K562 (cell line): ENCODE data around the gene TMEM158. TPM values are rescaled to one million over a fixed set of nuclear protein-coding genes. Genes with fewer than 3 reads are reported as not detected.

ENCODE experiments used
- CCAR2 ChIP-seq: fragments of 200-400 bp; formaldehyde crosslinking; IDR thresholded peaks from 2 replicates; pipeline ENCODE4 v1.6.1; 2017; ENCODE audit warnings: mild to moderate bottlenecking, low read depth, low read length
- JUN ChIP-seq, 2 experiments: sonication (generic) in 1 of 2; formaldehyde crosslinking in 1 of 2; IDR thresholded peaks; 2 replicates each; pipeline versions ENCODE4 v1.6.1 to v1.8.0; 2012 to 2022; ENCODE audit warnings: borderline replicate concordance in 2 of 2, mild to moderate bottlenecking in 2 of 2, improper control_type of control experiment in 1 of 2, low read depth in 1 of 2, low read length in 1 of 2, missing genetic modification reagents in 1 of 2
- LEF1 ChIP-seq: fragments of 450-650 bp; IDR thresholded peaks from 2 replicates; pipeline ENCODE4 v1.6.1; 2016; ENCODE audit warnings: mild to moderate bottlenecking
- MITF ChIP-seq: IDR thresholded peaks from 2 replicates; pipeline ENCODE4 v1.6.1; 2014; ENCODE audit warnings: antibody characterized with exemption
- SMARCC2 ChIP-seq: fragments of 450-650 bp; IDR thresholded peaks from 2 replicates; pipeline ENCODE4 v1.6.1; 2017; ENCODE audit warnings: antibody characterized with exemption, moderate library complexity, mild to moderate bottlenecking, low read depth
- TAF15 ChIP-seq: fragments of 200-400 bp; formaldehyde crosslinking; IDR thresholded peaks from 2 replicates; pipeline ENCODE4 v1.6.1; 2017; ENCODE audit warnings: mild to moderate bottlenecking, low read depth, low read length, moderate library complexity
- ZNF41 ChIP-seq: fragments of 250-450 bp; sonication (Bioruptor Pico); conservative IDR thresholded peaks from 2 replicates; pipeline ENCODE4 v1.4.0; 2020; ENCODE audit warnings: mild to moderate bottlenecking
- ZNF551 ChIP-seq: fragments of 250-450 bp; sonication (Bioruptor Pico); IDR thresholded peaks from 2 replicates; pipeline ENCODE4 v1.5.0; 2021; ENCODE audit warnings: mild to moderate bottlenecking, moderate library complexity
- polyA plus RNA-seq, 8 experiments: library from polyadenylated mRNA; depleted of rRNA in 4 of 8; stranded (reverse) in 5 of 8; unstranded in 3 of 8; fragments of >200 nt; fragmentation: Nextera tagmentation in 2 of 8; fragmentation: Illumina TruSeq in 1 of 8; extraction: Ambion mirVana in 2 of 8; extraction: Trizol in 1 of 8; gene quantifications; 2 replicates each; pipeline versions ENCODE4 v1.2.1 to v1.2.3, GENCODE V29; 2011 to 2014; ENCODE audit warnings: inconsistent platforms in 1 of 8, missing spikeins in 1 of 8
- total RNA-seq, 7 experiments: library from RNA; depleted of rRNA in 6 of 7; stranded (reverse); fragments of >200 nt in 6 of 7; fragmentation: Illumina TruSeq in 2 of 7; extraction: Trizol in 2 of 7; gene quantifications; 2 replicates each; pipeline versions ENCODE4 v1.2.1 to v1.2.3, GENCODE V29; 2011 to 2021; ENCODE audit warnings: low replicate concordance in 1 of 7
- TF ChIP-seq, protein P1 (sequence below): fragments of 450-650 bp; IDR thresholded peaks from 2 replicates; pipeline ENCODE4 v1.6.1; 2017; ENCODE audit warnings: mild to moderate bottlenecking, moderate library complexity
- TF ChIP-seq, protein P2 (sequence below): fragments of 450-650 bp; IDR thresholded peaks from 2 replicates; pipeline ENCODE4 v1.6.1; 2016; ENCODE audit warnings: mild to moderate bottlenecking, moderate library complexity
- TF ChIP-seq, protein P3 (sequence below): fragments of 250-450 bp; sonication (Bioruptor Pico); IDR thresholded peaks from 2 replicates; pipeline ENCODE4 v1.8.0; 2022; ENCODE audit warnings: moderate library complexity, mild to moderate bottlenecking, inconsistent platforms

TMEM158 gene
- total and polyA plus RNA-seq, 9 of the 15 experiments (the other 6 are each of a cell fraction or from before 2014, with no cell fraction given), result 2.2 to 46.5 (median 8.4) TPM

DNA sequence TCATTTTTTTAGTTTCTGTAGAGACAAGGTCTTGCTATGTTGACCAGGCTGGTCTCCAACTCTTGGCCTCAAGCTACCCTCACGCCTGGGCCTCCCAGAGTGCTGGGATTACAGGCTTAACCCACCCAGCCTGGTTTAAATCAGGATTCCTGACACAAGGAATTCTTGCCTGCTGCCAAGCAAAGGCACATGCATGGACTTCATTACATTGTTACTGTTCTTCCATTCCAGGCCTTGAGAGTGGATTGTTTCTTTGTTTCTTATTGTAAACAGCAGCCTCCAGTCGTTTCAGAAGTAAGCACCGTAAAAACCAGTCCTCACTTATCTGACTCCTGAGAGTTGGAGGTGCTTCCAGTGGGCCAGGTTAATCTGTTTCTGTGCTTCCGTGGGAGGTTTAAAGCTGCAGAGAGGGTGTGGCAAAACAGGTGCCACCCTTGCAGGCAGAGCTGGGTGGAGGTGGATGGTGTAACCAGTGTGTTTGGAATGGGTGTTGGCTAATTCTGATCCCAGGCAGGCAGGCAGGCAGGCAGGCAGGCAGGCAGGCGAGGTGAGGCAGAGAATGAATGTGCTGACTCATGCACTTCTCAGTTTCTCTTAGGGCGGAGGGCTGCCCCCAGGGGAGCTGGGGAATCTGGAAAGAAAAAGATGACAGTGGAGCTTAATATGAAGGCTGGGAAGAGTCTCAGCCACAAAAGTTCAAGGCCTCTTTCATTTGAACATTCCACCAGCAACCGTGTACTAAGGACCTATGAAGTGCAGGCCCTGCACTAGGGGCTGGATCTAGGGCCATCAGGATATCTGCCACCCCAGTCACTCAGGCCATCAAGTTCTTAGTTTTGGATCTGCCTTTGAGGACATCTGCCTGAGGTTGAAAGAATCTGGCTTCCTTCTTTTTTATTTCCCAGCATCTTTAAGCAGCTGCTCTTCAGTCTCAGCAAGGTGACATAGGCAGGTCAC lies 42.9 kb downstream of the TMEM158 start (continued):
- TF ChIP-seq MITF (no peak), LEF1 (peak; percentile 50; the same call in 1 of the 2 replicates), SMARCC2 (peak; percentile 55; the same call in 1 of the 2 replicates), ZNF41 (no peak), CCAR2 (no peak), JUN (IDR thresholded peaks at IDR 0.05; ENCODE audit: borderline replicate concordance, low read depth, low read length) (peak; percentile 44; the same call in 1 of the 2 replicates), JUN (CRISPR knock-in tag; IDR thresholded peaks at IDR 0.05; ENCODE audit: borderline replicate concordance) (no peak), ZNF551 (CRISPR knock-in tag) (no peak), TAF15 (no peak)
- TF ChIP-seq, protein P1, sequence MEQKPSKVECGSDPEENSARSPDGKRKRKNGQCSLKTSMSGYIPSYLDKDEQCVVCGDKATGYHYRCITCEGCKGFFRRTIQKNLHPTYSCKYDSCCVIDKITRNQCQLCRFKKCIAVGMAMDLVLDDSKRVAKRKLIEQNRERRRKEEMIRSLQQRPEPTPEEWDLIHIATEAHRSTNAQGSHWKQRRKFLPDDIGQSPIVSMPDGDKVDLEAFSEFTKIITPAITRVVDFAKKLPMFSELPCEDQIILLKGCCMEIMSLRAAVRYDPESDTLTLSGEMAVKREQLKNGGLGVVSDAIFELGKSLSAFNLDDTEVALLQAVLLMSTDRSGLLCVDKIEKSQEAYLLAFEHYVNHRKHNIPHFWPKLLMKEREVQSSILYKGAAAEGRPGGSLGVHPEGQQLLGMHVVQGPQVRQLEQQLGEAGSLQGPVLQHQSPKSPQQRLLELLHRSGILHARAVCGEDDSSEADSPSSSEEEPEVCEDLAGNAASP, result no peak
- TF ChIP-seq, protein P2, sequence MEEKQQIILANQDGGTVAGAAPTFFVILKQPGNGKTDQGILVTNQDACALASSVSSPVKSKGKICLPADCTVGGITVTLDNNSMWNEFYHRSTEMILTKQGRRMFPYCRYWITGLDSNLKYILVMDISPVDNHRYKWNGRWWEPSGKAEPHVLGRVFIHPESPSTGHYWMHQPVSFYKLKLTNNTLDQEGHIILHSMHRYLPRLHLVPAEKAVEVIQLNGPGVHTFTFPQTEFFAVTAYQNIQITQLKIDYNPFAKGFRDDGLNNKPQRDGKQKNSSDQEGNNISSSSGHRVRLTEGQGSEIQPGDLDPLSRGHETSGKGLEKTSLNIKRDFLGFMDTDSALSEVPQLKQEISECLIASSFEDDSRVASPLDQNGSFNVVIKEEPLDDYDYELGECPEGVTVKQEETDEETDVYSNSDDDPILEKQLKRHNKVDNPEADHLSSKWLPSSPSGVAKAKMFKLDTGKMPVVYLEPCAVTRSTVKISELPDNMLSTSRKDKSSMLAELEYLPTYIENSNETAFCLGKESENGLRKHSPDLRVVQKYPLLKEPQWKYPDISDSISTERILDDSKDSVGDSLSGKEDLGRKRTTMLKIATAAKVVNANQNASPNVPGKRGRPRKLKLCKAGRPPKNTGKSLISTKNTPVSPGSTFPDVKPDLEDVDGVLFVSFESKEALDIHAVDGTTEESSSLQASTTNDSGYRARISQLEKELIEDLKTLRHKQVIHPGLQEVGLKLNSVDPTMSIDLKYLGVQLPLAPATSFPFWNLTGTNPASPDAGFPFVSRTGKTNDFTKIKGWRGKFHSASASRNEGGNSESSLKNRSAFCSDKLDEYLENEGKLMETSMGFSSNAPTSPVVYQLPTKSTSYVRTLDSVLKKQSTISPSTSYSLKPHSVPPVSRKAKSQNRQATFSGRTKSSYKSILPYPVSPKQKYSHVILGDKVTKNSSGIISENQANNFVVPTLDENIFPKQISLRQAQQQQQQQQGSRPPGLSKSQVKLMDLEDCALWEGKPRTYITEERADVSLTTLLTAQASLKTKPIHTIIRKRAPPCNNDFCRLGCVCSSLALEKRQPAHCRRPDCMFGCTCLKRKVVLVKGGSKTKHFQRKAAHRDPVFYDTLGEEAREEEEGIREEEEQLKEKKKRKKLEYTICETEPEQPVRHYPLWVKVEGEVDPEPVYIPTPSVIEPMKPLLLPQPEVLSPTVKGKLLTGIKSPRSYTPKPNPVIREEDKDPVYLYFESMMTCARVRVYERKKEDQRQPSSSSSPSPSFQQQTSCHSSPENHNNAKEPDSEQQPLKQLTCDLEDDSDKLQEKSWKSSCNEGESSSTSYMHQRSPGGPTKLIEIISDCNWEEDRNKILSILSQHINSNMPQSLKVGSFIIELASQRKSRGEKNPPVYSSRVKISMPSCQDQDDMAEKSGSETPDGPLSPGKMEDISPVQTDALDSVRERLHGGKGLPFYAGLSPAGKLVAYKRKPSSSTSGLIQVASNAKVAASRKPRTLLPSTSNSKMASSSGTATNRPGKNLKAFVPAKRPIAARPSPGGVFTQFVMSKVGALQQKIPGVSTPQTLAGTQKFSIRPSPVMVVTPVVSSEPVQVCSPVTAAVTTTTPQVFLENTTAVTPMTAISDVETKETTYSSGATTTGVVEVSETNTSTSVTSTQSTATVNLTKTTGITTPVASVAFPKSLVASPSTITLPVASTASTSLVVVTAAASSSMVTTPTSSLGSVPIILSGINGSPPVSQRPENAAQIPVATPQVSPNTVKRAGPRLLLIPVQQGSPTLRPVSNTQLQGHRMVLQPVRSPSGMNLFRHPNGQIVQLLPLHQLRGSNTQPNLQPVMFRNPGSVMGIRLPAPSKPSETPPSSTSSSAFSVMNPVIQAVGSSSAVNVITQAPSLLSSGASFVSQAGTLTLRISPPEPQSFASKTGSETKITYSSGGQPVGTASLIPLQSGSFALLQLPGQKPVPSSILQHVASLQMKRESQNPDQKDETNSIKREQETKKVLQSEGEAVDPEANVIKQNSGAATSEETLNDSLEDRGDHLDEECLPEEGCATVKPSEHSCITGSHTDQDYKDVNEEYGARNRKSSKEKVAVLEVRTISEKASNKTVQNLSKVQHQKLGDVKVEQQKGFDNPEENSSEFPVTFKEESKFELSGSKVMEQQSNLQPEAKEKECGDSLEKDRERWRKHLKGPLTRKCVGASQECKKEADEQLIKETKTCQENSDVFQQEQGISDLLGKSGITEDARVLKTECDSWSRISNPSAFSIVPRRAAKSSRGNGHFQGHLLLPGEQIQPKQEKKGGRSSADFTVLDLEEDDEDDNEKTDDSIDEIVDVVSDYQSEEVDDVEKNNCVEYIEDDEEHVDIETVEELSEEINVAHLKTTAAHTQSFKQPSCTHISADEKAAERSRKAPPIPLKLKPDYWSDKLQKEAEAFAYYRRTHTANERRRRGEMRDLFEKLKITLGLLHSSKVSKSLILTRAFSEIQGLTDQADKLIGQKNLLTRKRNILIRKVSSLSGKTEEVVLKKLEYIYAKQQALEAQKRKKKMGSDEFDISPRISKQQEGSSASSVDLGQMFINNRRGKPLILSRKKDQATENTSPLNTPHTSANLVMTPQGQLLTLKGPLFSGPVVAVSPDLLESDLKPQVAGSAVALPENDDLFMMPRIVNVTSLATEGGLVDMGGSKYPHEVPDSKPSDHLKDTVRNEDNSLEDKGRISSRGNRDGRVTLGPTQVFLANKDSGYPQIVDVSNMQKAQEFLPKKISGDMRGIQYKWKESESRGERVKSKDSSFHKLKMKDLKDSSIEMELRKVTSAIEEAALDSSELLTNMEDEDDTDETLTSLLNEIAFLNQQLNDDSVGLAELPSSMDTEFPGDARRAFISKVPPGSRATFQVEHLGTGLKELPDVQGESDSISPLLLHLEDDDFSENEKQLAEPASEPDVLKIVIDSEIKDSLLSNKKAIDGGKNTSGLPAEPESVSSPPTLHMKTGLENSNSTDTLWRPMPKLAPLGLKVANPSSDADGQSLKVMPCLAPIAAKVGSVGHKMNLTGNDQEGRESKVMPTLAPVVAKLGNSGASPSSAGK, result peak; percentile 38; the same call in 1 of the 2 replicates
- TF ChIP-seq, protein P3, sequence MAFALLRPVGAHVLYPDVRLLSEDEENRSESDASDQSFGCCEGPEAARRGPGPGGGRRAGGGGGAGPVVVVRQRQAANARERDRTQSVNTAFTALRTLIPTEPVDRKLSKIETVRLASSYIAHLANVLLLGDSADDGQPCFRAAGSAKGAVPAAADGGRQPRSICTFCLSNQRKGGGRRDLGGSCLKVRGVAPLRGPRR (CRISPR knock-in tag), result no peak
